Inflammatory macrophage treated with lipopolysaccharide for 4 hours (primary cell): ENCODE measurements around the gene GLE1.
"Not testable (repeated sequence)": the region's sequence is repeated elsewhere in the genome, so short reads cannot be mapped to it uniquely, and the experiment has no call there.

Source experiments
- DNase-seq: peaks from one replicate; pipeline ENCODE4 v3.0.0-alpha.2; 2020

GLE1 gene

GRCh38 chr9:128497824-128498610 is 6.5 kb upstream of the GLE1 start:
- no peak for DNase-seq

DNA sequence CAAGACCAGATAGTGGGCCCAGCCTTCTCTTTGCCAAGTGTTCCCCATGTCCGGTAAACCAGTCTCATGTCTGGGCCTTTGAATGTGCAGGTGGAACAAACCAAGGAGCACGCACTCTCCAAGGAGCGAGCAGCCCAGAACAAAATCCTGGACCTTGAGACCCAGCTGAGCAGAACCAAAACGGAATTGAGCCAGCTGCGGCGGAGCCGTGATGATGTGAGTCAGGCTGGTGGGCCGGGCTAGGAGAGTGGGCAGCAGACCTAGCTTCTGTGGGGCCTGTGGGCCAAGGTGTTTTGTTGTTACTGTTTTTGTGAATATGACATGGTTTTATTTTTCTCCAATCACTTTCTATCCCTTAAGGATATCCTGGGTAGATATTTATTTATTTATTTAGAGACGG is 5.6 kb upstream of the GLE1 start:
- no peak for DNase-seq

GRCh38 chr9:128499920-128500319 is 4.6 kb upstream of the GLE1 start:
- no peak for DNase-seq

- DNase-seq, result not testable (repeated sequence)
These were observed 1.1 kb upstream of the GLE1 start for GRCh38 chr9:128503415-128503825.

DNA sequence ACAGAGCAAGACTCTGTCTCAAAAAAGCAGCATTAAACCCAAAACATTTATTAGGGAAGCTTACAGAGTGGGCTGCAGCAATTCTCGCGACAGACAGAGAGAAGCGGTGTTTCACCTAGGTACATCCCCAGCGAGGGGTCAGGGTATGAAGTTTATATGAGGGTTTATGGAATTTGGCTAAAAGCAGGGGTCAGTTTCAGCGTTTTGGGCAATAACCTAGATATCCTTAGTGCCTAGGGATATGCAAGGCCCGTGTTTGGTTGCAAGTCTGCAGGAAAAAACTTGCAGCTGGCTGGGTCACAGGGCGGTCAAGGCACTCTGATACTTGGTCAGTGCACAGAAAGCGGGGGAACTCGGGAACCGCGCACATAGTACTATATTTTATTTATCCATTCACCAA is 649 bp upstream of the GLE1 start:
- no peak for DNase-seq

GRCh38 chr9:128505414-128505765 is 871 bp downstream of the GLE1 start:
- no peak for DNase-seq

DNA sequence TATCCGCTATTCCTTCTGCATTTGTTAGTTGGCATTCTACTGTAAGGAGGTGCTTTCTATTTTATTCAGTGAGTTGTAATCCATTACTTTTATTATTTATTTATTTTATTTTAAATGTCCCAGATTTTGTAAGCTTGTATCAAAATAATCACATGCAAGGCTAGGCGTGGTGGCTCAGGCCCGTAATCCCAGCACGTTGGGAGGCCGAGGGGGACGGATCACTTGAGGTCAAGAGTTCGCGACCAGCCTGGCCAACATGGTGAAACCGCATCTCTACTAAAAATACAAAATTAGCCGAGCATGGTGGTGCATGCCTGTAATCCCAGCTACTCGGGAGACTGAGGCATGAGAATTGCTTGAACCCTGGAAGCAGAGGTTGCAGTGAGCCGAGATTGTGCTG is 1.4 kb downstream of the GLE1 start:
- not testable (repeated sequence) for DNase-seq

- DNase-seq, result no peak
These were observed 8.3 kb downstream of the GLE1 start for GRCh38 chr9:128512820-128513219.

DNA sequence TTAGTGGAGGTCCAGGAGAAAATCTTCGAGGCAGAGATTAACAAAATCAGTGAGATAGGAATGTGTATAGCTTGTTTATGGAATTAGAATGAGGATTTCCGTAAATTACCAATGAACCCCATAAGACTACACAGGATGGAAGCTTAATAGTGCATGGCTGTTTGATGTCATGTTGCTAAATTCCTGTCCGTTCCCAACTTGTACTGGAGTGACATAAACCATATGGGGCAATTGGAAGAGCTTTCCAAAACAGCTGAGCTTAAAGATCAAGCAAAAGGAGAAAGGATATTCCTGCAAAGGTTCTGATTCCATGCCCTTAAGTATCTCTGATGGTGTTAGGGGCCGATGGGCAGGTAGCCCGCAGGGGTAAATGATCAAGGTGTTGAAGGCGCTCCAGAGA is 17.4 kb downstream of the GLE1 start:
- no peak for DNase-seq

- no peak for DNase-seq
These were observed 18.8 kb downstream of the GLE1 start for GRCh38 chr9:128523199-128523925.

- DNase-seq, result no peak
These were observed 22.2 kb downstream of the GLE1 start for GRCh38 chr9:128526720-128527119.

DNA sequence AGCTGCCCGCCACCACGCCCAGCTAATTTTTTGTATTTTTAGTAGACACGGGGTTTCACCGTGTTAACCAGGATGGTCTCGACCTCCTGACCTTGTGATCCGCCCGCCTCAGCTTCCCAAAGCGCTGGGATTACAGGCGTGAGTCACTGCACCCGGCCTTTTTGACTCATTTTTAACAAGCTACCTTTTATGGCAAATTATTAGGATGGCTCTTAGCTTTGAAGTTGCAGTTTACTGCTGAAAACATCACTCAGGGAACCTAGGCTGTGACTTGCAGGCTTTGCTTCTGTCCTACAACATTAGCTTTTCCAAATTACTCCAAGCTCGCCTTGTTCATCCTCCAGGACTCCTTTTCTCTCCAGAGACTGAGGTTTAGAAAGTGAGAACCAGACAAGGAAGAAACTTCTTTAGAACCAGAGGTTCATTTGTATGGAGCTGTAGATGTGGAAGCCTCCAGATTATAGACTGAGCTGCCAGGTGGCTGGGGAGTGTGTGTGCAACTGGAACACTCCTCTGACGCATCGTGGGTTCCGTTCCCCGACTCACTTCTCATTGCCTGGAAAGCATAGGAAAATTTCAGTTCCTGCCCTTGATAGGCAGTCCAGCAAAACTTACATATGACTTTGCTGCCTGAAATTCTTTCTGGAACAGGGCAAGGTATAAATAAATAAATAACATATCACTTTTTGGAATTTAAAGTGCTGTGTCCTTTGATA is 24.1 kb downstream of the GLE1 start:
- no peak for DNase-seq

DNA sequence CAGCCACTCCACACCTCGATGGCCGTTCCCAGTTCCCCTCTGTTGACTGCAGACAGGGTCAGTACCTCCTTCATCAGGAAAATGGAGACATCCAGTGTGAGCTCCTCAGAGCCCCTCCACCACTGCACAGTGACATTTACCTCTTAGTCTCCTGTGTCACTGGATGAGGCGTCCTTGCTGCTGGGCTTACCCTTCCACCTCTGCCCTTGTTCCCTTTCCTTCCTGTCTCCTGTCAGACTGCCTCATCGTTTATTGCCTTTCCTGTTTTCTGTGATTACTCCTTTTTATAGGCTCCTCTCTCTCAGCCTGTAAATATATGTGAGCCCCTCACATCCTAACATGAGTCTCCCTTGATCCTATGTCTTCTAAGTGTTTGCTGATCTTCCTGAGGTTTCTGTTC is 24.7 kb downstream of the GLE1 start:
- no peak for DNase-seq

DNA sequence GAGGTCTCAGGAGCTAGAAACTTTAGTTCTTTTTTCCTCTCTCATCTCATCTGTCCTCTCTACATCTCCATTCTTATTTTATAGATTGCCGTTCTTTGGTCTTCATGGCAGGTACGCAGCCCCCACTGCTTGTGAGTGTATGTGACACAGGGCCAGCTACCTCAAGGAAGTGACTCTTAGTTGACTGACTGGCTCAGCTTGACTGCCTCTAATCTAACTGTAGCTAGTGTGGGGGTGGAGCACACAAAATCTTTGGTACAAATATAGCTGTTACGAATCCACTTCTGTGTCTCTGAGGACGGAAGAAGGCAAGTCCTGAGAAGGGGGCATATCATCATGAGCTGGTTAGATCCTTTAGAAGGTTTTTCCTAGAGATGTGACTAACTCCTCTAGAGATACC is 28.1 kb downstream of the GLE1 start:
- no peak for DNase-seq

DNA sequence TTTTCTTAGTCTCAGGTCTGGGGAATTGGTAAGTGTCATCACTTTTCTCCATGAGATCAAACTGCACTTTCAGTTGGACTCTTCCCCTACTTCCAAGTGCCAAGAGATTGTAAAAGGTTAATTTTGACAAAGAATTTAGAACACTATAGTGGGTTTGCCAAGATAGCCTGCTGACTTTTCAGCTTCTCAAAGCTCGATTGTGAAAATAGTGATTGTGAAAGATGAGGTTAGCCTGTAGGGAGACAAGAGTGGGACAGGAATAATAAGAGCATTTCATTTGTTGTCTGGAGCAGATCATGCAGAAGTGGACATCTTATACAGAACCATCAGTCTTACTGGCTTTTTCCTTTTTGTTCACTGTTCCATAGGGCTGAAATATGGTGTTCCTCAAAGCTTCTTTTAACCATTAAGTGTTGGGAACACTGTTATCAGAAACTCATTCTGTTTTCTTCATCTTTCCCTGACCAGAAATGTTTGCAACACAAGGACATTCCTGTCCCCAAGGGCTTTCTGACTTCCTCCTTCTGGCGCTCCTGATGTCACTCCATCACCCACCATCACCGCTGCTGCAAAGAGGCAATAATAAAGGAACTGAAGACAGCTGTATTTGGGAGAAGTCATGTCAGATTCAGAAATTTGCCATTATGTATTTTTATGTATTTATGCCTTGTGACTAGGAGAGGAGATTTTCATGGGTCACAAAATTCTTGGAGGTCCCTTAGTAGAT is 36.3 kb downstream of the GLE1 start:
- peak; percentile 81 for DNase-seq

GRCh38 chr9:128546504-128546903 is 42.0 kb downstream of the GLE1 start:
- no peak for DNase-seq

GRCh38 chr9:128548876-128549275 is 44.4 kb downstream of the GLE1 start:
- DNase-seq, result no peak

DNA sequence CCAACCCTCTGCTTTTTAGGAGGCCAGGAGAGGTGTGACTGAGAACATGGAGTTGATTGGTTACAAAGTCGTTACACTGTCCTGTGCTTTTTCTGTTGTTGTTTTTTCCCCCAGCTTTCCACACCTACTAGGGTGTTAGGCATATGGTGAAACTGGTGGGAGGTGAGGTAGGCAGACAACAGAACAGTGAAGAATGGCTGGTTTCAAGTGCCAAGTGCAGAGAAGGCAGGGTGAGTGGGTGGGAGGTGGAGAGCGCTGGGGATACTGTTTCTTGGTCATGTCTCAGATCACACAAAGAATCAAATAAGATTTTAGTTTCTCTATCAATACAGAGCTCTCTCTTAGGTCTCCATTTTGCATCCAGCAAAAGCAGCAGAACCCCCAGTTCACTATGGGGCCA is 45.7 kb downstream of the GLE1 start:
- peak; percentile 13 for DNase-seq

GRCh38 chr9:128550770-128551656 is 46.5 kb downstream of the GLE1 start:
- peak; percentile 30 for DNase-seq

- DNase-seq, result no peak
These were observed 47.2 kb downstream of the GLE1 start for GRCh38 chr9:128551657-128552152.

GRCh38 chr9:128552153-128552743 is 47.7 kb downstream of the GLE1 start, which contains the start of gene SPTAN1:
SPTAN1 (plus strand) TSS chr9:128552587; CDS start chr9:128566741, 14,154 bp downstream.
- peak; percentile 90 for DNase-seq
